ENCODE results near the gene PRDX2. TPM values are rescaled to one million over a fixed set of nuclear protein-coding genes. Genes with fewer than 3 reads are reported as not detected.
A peak's percentile ranks its signal among the peaks of the same experiment; 100 is the strongest.

The PRDX2 gene
- total RNA-seq, 4 donors from 2014 or later: 129 to 182 (median 163) TPM

DNA sequence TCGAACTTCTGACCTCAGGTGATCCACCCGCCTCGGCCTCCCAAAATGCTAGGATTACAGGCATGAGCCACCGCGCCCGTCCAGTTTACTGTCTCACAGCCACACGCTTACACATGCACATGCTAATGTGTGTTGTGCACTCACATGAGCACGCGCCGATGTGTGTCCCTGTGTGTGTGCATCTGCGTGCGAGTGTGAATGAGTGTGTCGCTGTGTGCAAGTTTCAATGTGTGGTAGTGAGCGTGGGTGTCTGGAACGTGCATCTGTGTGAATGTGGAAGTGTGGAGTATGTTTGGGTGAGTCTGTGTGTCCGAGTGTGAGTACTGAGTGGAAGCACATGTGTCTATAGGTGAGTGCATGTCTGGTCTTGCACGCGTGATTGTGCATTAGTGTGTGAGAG lies 40.9 kb upstream of the PRDX2 start:
- Histone ChIP-seq H3K36me3 (no peaks in the 10 kb centered on the region), H3K27me3 (peaks cover 0 to 86% of the 10 kb centered on the region in 2 donors)
- WGBS, 2 donors: 93% methylated on average over 18 of the region's 18 CpGs

GRCh38 chr19:12841094-12841493 lies 39.5 kb upstream of the PRDX2 start:
- peaks cover 0 to 96% of the 10 kb centered on the region in 2 donors for H3K27me3 ChIP-seq
- no peak for DNase-seq (ENCODE audit: low spot score in 2 of 2)
- H3K4me1 ChIP-seq: peaks cover 0 to 23% (median 8%) of the 10 kb centered on the region in 4 donors
- H3K4me3 ChIP-seq: no peak overlapping the region
- WGBS, 2 donors: 3 to 4% methylated on average over 27 to 29 of the region's 29 CpGs
- no peaks in the 10 kb centered on the region for H3K36me3 ChIP-seq
- no peak overlapping the region for H3K27ac ChIP-seq
- no peaks in the 10 kb centered on the region for H3K9me3 ChIP-seq
- TF ChIP-seq POLR2A (IDR thresholded peaks at IDR 0.05) (no peak), EP300 (IDR thresholded peaks at IDR 0.05) (no peak)
- TF ChIP-seq, protein P1, sequence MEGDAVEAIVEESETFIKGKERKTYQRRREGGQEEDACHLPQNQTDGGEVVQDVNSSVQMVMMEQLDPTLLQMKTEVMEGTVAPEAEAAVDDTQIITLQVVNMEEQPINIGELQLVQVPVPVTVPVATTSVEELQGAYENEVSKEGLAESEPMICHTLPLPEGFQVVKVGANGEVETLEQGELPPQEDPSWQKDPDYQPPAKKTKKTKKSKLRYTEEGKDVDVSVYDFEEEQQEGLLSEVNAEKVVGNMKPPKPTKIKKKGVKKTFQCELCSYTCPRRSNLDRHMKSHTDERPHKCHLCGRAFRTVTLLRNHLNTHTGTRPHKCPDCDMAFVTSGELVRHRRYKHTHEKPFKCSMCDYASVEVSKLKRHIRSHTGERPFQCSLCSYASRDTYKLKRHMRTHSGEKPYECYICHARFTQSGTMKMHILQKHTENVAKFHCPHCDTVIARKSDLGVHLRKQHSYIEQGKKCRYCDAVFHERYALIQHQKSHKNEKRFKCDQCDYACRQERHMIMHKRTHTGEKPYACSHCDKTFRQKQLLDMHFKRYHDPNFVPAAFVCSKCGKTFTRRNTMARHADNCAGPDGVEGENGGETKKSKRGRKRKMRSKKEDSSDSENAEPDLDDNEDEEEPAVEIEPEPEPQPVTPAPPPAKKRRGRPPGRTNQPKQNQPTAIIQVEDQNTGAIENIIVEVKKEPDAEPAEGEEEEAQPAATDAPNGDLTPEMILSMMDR (IDR thresholded peaks at IDR 0.05): no peak

More for the DNA sequence above, 40.9 kb upstream of the PRDX2 start:
- DNase-seq (ENCODE audit: low spot score in 2 of 2): no peak
- Histone ChIP-seq H3K27ac (no peak overlapping the region), H3K4me3 (no peak overlapping the region), H3K4me1 (peaks cover 0 to 29% (median 10%) of the 10 kb centered on the region in 4 donors), H3K9me3 (no peaks in the 10 kb centered on the region)
- TF ChIP-seq, protein P1 (IDR thresholded peaks at IDR 0.05): no peak
- TF ChIP-seq POLR2A (IDR thresholded peaks at IDR 0.05) (no peak), EP300 (IDR thresholded peaks at IDR 0.05) (no peak)

DNA sequence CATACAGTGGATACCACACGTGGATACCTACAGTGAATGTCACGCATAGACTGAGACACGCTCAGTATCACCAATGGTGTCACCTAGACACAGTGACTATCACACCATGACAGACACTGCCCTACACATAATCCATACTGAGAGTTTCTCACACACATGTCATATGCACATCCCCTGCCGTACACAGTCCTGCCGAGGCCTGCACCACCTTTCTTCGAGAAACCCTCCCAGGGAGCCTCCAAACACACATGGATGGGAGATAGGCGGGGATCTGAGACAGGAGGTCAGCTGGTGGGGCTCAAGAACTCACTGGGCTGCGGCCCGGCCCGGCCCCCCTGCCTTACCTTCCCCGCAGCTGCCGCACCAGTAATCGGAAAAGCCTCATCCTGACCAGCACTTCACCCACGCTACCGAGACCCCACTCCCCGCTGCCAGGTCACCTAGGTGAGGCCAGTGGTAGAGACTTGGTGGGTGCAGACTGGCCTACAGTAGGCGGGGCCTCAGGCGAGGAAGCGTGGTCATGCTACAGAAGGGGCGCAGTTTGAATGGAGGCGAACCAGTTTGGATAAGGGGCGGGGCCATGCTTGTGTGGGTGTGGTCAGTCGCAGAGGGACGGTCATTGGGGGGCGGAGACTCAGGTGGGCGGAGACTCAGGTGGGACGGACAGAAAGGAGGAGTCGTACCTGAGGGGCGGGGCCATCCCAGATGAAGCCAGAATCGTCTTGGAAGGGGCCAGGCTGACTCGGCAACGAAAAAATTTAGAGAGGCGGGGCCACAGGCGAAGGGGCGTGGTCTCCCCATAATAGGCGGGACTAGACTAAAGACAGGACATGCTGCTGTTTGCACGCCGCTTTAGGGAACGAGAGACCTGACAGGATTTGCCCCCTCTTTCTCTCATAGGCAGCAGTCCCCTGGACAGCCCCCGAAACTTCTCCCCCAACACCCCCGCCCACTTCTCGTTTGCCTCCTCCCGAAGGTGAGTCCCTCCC lies 38.8 kb upstream of the PRDX2 start:
- DNase-seq (ENCODE audit: low spot score in 2 of 2): no peak
- Histone ChIP-seq H3K4me3 (no peak overlapping the region), H3K4me1 (peaks cover 0 to 24% (median 8%) of the 10 kb centered on the region in 4 donors), H3K36me3 (no peaks in the 10 kb centered on the region), H3K27me3 (peaks cover 0 to 99% of the 10 kb centered on the region in 2 donors), H3K9me3 (no peaks in the 10 kb centered on the region), H3K27ac (no peak overlapping the region)
- WGBS, 2 donors: 24 to 28% methylated on average over 39 to 40 of the region's 43 CpGs
- TF ChIP-seq, protein P1 (IDR thresholded peaks at IDR 0.05): no peak
- TF ChIP-seq EP300 (IDR thresholded peaks at IDR 0.05): no peak
- no peak for TF ChIP-seq POLR2A (IDR thresholded peaks at IDR 0.05)

GRCh38 chr19:12838886-12839756 lies 37.5 kb upstream of the PRDX2 start:
- H3K36me3 ChIP-seq: no peaks in the 10 kb centered on the region
- peaks cover 0 to 99% of the 10 kb centered on the region in 2 donors for H3K27me3 ChIP-seq
- no peak overlapping the region for H3K4me3 ChIP-seq
- WGBS, 2 donors: 24 to 27% methylated on average over 18 to 21 of the region's 21 CpGs
- TF ChIP-seq POLR2A (IDR thresholded peaks at IDR 0.05) (no peak), EP300 (IDR thresholded peaks at IDR 0.05) (no peak)
- H3K4me1 ChIP-seq: peaks cover 0 to 35% (median 12%) of the 10 kb centered on the region in 4 donors
- no peak for DNase-seq (ENCODE audit: low spot score in 2 of 2)
- no peaks in the 10 kb centered on the region for H3K9me3 ChIP-seq
- no peak overlapping the region for H3K27ac ChIP-seq

DNA sequence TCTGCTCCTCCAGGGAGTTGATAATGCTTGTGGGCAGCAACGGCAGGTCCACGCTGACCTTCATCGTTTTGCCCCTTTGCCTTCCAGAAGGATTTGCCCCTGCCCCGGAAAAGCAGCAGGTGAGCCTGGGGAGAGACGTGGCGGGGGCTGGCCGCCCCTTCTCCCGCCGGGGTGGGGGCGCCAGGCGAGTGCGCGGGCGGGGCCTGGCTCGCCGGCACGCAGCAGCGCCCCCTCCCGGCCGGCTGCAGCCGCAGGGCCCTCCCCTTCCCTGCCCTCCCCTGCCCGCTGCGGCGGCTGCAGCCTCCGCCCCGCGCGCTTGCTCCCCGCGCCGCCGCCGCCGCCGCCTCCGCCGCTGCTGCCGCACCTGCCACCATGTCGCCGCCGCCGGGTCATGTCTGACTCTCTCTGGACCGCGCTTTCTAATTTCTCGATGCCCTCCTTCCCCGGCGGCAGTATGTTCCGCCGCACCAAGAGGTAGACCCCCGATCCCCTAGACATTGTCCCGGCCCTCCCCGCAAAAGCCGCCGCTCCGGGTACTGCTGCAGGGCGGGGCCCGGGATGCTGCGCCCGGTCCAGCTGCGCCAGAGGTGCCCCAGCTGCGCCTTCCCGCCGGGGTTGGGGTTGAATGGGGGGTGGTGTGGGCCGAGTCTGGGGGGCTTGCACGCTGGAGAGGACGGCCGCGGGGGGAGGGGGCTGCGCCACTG lies 36.7 kb upstream of the PRDX2 start, which contains the start of gene MAST1:
MAST1 (plus strand) TSS at position 334 of the 704 bp plus-strand sequence; CDS start at position 392, 58 bp downstream.
- H3K27ac ChIP-seq: no peak within 1 kb of the TSS
- WGBS, 2 donors: 1% methylated on average over 37 to 40 of the region's 69 CpGs
- H3K27me3 ChIP-seq: peaks cover 0 to 97% of the 10 kb centered on the region in 2 donors
- DNase-seq (ENCODE audit: low spot score in 2 of 2): no peak
- peaks cover 0 to 42% (median 16%) of the 10 kb centered on the region in 4 donors for H3K4me1 ChIP-seq
- H3K4me3 ChIP-seq: peak within 1 kb of the TSS in 1 of 4 donors; percentile 27
- H3K9me3 ChIP-seq: no peaks in the 10 kb centered on the region
- H3K36me3 ChIP-seq: no peaks in the 10 kb centered on the region
- TF ChIP-seq EP300 (IDR thresholded peaks at IDR 0.05) (no peak), POLR2A (IDR thresholded peaks at IDR 0.05) (no peak)
- TF ChIP-seq, protein P1 (IDR thresholded peaks at IDR 0.05): peak; percentile 25 to 59 (median 29)

Measured in tibial nerve (tissue), 4 donors.